GM12875 (cell line): Measurements from ENCODE around the gene MX1.

ENCODE experiments used
- H3K4me3 ChIP-seq: one replicate; pipeline ENCODE4 v1.5.1; 2011; ENCODE audit warnings: low read depth, low read length, control low read depth
- TF ChIP-seq, protein P1 (sequence below): IDR thresholded peaks from 2 replicates; pipeline ENCODE4 v1.5.1; 2011; ENCODE audit warnings: low read depth, mild to moderate bottlenecking, control low read depth, inconsistent platforms, low read length, moderate library complexity, borderline replicate concordance; ENCODE audit not compliant: insufficient read depth

The MX1 gene

DNA sequence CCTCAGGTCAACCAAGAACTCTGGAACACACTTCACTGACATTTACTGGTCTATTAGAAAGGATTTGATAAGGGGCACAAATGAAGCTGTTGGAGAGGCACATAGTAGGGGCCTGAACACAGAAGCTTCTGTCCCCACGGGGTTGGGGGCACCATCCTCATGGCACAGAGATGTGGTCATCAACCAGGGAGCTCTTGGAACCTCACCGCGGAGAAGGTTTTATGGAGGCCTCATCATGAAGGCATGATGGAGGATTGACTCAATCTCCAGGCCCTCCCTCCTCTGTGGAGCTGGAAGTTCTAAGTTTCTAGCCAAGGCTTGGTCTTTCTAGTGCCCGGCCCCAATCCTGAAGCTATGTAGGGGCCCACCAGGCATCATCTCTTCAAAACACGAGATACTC, 23.6 kb downstream of the MX1 start:
- no peak overlapping the region for H3K4me3 ChIP-seq
- TF ChIP-seq, protein P1, sequence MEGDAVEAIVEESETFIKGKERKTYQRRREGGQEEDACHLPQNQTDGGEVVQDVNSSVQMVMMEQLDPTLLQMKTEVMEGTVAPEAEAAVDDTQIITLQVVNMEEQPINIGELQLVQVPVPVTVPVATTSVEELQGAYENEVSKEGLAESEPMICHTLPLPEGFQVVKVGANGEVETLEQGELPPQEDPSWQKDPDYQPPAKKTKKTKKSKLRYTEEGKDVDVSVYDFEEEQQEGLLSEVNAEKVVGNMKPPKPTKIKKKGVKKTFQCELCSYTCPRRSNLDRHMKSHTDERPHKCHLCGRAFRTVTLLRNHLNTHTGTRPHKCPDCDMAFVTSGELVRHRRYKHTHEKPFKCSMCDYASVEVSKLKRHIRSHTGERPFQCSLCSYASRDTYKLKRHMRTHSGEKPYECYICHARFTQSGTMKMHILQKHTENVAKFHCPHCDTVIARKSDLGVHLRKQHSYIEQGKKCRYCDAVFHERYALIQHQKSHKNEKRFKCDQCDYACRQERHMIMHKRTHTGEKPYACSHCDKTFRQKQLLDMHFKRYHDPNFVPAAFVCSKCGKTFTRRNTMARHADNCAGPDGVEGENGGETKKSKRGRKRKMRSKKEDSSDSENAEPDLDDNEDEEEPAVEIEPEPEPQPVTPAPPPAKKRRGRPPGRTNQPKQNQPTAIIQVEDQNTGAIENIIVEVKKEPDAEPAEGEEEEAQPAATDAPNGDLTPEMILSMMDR: no peak

DNA sequence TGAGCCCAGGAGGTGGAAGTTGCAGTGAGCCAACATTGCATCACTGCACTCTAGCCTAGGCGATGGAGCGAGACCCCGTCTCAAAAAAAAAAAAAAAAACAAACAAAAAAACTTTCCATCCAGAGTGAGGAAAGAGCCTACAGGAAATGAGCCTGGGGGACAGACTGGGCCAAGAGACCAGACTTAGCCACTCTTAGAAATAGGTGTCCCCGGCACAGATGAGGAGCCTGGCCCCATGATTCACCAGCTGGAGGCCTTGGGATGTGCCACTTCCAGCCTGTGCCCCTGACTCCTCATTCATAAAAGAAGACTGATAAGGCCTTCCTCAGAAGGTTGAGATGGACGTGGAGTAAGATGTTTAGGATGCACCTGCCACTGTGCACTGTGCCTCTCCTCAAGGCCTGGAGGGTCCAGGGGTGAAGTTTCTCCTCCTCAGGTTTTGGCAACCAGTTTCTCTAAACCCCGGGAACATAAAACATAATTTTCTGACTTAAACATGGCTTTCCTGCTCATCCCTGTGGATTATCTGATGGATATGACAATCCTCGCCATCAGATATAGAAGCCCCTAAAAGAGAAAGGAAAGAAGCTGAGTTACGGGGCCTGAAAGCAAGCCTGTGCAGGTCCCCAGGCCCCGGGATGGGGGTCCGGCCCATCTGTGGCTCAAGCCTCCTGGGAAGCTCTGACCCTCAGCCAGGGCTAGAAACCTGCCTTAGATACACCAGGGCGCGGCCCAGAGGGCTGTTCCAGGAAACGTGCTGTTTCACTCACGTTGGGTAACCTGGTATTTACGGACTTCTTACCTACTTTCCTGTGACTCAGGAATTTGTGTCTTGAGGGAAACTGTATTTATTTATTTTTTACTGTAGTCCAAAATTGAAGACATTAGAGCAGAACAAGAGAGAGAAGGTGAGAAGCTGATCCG, 26.0 kb downstream of the MX1 start:
- TF ChIP-seq, protein P1: no peak
- no peak overlapping the region for H3K4me3 ChIP-seq

DNA sequence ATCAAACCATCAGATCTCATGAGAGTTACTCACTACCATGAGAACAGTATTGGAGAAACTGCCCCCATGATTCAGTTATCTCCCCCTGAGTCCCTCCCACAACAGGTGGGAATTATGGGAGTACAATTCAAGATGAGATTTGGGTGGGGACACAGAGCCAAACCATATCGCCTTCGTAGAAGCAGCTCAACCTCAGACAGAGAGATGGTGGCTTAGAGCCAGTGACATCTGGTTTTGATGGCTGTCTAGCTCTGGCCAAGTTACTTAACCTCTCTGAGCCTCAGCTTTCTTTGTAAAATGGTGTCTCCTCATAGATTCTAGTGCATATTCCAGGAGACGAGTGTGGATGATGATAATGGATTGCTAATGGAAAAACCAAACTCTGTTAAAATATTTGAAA, 27.2 kb downstream of the MX1 start:
- TF ChIP-seq, protein P1: no peak
- H3K4me3 ChIP-seq: no peak overlapping the region

DNA sequence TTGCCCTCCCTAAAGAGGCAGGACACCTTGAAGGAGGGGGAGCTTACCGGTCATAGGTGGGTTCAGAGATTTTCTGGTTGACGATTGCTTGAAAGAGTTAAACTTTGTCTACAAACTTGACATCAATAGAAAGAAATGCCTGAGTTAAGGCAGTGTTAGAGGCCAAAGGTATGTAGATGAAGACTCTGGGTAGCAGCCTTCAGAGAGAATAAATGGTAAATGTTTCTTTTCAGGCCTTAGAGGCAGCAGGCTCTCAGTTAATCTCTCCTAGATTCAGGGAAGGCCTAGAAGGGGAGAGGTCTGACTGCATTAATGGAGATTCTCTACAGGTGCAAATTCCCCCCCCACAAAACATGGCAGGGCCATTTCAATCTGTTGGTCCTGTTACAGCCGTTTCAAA, 27.7 kb downstream of the MX1 start:
- no peak overlapping the region for H3K4me3 ChIP-seq
- TF ChIP-seq, protein P1: no peak

DNA sequence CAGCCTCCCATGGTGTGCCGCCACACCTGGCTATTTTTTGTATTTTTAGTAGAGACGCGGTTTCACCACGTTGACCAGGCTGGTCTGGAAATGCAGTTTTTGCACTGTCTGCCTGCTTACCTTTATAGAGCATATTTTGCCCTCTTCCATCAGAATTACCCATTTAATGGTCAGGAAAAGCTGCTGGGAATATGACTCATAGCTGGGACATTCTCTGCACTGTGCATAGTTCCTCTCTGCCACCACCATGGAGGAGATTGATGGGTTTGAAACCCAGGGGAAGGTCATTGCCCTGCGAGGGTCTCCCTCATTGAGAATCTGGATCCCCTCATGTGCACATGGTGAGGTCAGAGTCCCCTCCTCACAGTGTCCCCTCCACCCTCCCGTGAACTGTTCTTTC, 32.1 kb downstream of the MX1 start:
- H3K4me3 ChIP-seq: no peak overlapping the region

DNA sequence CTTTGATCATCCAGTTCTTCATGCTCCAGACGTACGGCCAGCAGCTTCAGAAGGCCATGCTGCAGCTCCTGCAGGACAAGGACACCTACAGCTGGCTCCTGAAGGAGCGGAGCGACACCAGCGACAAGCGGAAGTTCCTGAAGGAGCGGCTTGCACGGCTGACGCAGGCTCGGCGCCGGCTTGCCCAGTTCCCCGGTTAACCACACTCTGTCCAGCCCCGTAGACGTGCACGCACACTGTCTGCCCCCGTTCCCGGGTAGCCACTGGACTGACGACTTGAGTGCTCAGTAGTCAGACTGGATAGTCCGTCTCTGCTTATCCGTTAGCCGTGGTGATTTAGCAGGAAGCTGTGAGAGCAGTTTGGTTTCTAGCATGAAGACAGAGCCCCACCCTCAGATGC, 32.5 kb downstream of the MX1 start:
- no peak overlapping the region for H3K4me3 ChIP-seq
- TF ChIP-seq, protein P1: no peak

More for the DNA sequence above, 32.1 kb downstream of the MX1 start:
- TF ChIP-seq, protein P1: no peak
